ENCODE measurements around the gene PIGR. TPM values are rescaled to one million over a fixed set of nuclear protein-coding genes. Genes with fewer than 3 reads are reported as not detected.

The PIGR gene
- total and polyA plus RNA-seq, 2 of the 8 experiments (the other 6 are each of a cell fraction or from before 2014, with no cell fraction given), result not detected

GRCh38 chr1:206926286-206926685 is 20.0 kb downstream of the PIGR start (continued):
- no peak for TF ChIP-seq CHD2 (IDR thresholded peaks at IDR 0.05; ENCODE audit: low read length)
- no peak for TF ChIP-seq SIRT6 (IDR thresholded peaks at IDR 0.05; ENCODE audit: low read length)
- TF ChIP-seq YY1 (IDR thresholded peaks at IDR 0.05; ENCODE audit: low read depth, low read length), result no peak
- TF ChIP-seq BACH1 (IDR thresholded peaks at IDR 0.05; ENCODE audit: low read length), result no peak
